Raji (cell line): ENCODE data around the gene CNTN4.

ENCODE experiments used
- POLR2A ChIP-seq: IDR thresholded peaks from 2 replicates; pipeline ENCODE4 v1.6.1; 2011; ENCODE audit warnings: low read depth, low read length, control low read depth; ENCODE audit not compliant: insufficient read depth

Gene CNTN4

GRCh38 chr3:2098398-2099027, at the start of gene CNTN4:
Gene CNTN4, plus strand, starts transcription at chr3:2098866.
- TF ChIP-seq POLR2A, result no peak

GRCh38 chr3:2061360-2061759, 37.3 kb upstream of the CNTN4 start:
- no peak for TF ChIP-seq POLR2A

- TF ChIP-seq POLR2A, result no peak
These were observed 27.1 kb upstream of the CNTN4 start for GRCh38 chr3:2071531-2071930.

DNA sequence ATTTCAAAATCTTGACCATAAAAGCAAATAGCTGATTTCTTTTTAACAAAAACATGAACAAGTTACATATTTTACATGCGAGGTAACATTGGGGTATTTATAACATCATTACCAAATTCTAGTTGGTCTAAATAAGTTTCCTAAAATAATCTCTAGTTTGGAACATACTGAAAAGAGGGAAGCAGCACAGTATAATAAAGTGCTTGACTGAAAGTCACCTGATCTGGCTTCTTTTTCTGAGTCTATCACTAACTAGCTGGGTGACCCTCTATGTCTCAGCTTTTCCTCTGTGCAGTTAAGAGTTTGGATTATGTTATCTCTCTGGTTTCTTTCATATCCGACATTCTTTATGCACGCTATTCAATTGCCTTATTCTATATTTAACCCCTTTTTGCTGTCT, 19.8 kb upstream of the CNTN4 start:
- TF ChIP-seq POLR2A, result no peak

DNA sequence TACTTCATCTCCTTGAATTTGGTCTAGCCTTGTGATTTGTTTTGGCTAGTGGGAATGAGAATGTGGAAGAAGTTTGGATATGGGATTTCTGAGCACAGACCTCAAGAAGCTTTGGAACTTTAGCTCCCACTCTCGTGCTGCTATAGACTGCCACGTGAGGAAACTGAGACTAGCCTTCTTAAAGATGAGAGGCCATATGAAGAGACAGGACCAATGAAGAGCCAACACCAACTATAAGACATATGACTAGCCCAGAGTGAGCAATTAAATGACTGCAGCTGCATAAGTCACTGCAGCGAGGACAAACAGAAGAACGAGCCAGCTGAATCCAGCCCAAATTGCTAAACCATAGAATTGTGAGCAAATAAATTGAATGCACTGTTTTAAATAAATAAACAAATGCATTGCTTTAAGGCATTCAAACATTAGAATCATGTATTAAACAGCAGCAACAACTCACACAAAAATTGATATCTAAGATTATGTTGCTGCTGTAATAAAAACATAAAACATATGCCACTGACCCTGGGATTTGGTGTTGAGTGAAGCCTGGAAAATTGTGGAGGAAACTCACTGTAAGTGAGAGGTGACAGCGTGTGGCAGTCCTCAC, 15.7 kb upstream of the CNTN4 start:
- no peak for TF ChIP-seq POLR2A

DNA sequence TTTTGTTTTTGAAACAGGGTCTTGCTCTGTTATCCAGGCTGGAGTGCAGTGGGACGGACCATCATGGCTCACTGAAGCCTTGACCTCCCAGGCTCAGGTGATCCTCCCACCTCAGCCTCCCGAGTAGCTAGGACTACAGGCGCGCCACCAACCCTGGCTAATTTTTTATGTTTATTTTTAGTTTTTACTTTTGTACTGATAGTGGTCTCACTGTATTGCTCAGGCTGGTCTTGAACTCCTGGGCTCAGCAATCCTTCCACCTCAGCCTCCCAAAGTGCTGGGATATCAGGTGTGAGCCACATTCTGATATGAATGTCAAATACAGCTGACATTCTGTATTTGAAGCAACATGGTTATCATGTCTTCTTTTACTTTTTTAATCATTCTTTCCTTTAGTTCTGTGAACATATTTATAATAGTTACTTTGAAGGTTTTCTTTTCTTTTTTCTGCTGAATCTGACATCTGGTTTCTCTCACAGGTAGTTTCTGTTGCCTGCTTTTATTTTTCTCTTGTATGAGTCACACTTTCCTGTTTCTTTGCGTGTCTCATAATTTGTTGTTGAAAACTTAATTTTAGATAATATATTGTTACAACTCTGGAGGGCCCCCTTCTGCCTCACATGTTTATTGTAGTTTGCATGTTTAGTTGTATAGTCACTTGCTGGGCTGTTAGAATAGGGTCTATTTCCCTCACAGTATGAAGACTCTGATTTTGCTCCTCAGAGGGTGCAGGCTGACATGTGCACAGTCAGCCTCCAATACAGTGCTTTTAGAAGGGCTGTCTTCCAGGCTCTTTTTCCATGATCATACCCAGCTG, 8.4 kb upstream of the CNTN4 start:
- TF ChIP-seq POLR2A, result no peak

DNA sequence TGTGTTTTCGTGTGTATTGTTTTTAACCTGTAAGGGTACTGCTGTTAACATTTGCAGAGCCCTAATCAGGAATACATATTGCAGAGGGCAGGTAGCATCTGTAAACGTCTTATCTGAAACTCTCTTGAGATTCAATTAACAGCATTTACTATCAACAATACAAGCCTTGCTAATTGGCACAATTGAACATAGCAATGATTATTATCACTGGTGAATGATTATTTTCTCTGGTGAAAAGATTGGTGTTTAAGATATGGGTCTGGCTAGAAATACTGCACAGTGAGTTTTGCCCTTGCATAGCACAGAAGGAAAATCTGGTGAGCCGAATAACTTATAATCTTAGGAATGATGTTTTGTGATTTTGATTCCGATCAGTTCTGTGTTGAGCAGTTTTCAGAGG, 5.9 kb upstream of the CNTN4 start:
- no peak for TF ChIP-seq POLR2A

DNA sequence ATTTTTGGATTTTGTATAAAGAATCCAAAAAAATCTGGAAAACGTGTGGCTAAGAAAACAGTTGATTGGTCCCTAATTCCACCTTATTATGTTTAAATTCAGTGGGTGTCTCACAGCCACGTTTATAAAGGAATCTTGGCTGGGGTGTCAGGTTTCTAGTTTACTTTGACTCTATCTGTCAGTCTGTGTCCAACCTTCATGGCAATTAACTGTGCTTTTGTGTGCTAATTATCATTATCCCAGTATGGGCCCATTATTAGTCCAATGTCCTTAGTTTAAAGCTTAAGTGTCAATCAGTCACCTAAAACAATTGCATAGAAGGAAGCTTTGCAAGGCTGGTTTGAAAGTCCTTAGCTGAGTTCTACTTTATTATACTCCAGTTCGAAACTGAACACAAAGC, 3.7 kb upstream of the CNTN4 start:
- TF ChIP-seq POLR2A, result no peak

DNA sequence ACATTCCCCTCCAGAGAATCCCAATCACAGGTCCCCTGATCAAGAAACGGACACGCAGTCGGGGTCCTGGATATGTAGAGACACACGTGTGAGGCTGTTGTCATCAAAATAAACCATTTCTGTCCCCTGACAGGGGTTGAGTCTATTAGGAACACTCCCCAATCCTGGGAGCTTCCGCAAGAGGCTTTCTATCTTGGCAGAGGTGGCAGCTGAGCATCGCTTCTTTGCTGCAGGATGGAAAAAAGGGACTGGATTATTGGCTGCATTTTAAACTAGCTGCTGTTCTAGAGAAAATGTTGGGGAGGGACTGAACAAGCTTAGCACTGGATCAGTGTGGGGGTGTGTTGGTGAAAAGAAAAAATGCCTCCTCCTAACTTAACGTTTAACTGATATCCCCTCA, 2.5 kb upstream of the CNTN4 start:
- TF ChIP-seq POLR2A, result no peak

- TF ChIP-seq POLR2A, result no peak
These were observed 950 bp upstream of the CNTN4 start for GRCh38 chr3:2097641-2098191.

DNA sequence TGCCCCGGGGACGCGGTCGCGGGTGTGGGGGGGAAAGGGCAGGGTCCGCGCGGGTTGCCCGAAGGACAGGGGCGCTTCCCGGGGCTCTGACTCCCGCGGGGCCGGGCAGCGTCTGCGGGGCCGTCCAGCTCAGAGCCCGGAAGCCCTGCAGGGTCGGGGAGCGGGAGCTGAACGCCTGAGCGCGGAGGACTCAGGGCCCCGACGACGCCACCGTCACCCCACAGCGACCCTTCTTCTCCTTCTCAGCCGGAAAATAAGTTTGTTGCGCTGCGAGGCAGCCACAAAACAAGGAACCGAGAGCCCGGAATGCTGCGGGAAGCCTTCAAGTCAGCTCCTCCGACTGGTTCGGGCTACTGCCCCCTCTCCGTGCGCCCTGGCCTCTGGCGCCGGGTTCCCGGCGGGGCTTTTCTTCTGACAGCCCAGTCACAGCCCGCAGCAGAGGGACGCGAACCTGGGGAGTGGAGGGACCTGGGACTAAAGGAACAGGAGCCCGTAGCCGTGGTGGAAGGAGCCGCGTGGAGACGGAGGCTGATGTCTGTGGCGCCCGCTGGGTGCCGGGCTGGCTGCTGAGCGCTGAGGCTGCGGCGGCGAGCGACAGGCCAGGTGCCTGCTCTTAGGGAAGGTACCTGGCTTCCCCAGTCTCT, 484 bp downstream of the CNTN4 start:
- TF ChIP-seq POLR2A, result no peak

GRCh38 chr3:2099779-2100191, 1.1 kb downstream of the CNTN4 start:
- TF ChIP-seq POLR2A, result no peak

- no peak for TF ChIP-seq POLR2A
These were observed 7.8 kb downstream of the CNTN4 start for GRCh38 chr3:2106438-2106837.

DNA sequence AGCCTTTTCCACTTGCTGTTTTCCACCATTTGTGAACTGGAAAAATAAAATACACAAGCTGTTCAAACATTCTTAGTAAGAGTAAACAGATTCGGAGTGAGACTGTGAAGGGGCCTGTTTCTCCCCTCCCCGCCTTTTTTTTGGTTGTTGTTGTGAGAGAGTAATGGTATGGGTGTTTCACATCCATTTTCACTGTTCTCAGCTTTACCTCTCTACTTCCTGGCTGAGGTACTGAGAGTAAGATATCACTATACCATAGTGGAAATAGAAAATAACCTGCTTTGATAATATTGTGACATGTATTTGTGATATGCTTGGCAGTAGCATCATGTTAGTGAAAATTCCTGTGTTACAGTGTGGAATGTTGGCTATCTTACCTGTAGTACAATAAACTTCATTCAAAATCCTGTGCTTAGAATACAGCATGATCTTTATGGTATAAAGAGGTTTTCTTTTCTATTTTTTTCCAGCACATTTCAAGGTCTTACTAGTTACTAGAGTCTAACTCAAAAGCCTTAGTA, 12.0 kb downstream of the CNTN4 start:
- no peak for TF ChIP-seq POLR2A

DNA sequence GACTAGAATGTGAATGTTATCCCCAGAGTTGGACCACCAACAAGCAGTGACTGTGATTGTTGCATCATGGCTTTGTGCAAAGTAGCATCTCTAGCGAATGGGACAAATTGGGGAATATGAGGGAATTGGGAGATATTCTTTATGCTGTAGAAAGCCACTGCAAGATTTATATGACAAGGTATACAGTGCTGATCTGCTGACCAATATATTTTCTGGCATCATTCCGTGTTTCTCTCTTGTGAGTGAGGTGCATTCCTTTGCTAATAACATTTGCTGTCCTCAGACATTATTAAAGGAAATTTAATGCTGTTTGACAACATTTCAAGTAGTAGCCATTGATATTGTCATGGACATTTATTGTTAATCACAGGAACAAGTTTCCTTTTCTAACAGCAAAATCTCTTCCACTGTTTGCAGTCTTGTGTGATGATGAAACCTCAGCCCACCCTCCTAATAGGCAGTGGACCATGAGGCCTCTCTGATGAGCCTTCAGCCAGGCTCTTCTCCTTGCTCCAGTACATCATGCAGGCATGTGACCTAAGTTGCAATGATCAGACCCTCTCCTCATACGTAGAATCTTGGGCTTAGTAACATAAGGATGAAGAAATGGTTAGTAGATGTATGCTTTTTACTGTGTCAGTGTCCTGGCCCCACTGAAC, 16.1 kb downstream of the CNTN4 start:
- no peak for TF ChIP-seq POLR2A
